Endothelial cell of umbilical vein (primary cell): ENCODE measurements around the gene DAD1. TPM values are rescaled to one million over a fixed set of nuclear protein-coding genes. Genes with fewer than 3 reads are reported as not detected.

Experiments used
- BruUV-seq: library from RNA; stranded (reverse); fragments of 400-500 nt; replicated peaks from 2 replicates; lab custom pipeline; 2021; lab: Mats Ljungman, UMichigan
- CTCF ChIA-PET: fragments of 300-600, 350-600 bp; sonication (Branson Sonifier 250); formaldehyde crosslinking; loops from one replicate; lab custom pipeline; 2021; ENCODE audit warnings: antibody characterized with exemption, inconsistent platforms; lab: Charles Lee
- POLR2A ChIA-PET: fragments of 300-600, 350-600 bp; sonication (Branson Sonifier 250); formaldehyde crosslinking; loops from one replicate; lab custom pipeline; 2021; ENCODE audit warnings: antibody characterized with exemption, inconsistent platforms; lab: Charles Lee
- DNase-seq: peaks from one replicate; pipeline ENCODE4 v3.0.0-alpha.2; 2011; ENCODE audit warnings: low read depth, low spot score
- FAIRE-seq: peaks from 2 replicates; lab custom pipeline; 2011; peaks lifted over from hg19 to GRCh38; lab: Jason Lieb, UNC
- H2AFZ ChIP-seq: 2 replicates; pipeline ENCODE4 v1.6.0; 2012; ENCODE audit warnings: low read depth, low read length, control low read depth, inconsistent platforms
- H3K27ac ChIP-seq: 2 replicates; pipeline ENCODE4 v1.5.1; 2011; ENCODE audit warnings: low read depth, mild to moderate bottlenecking, control low read depth, low read length, moderate library complexity; ENCODE audit not compliant: insufficient read depth
- H3K27me3 ChIP-seq, 2 experiments: 2 replicates each; pipeline versions ENCODE4 v1.6.0 to v1.6.1; 2011; ENCODE audit warnings: low read length in 2 of 2, mixed read lengths in 1 of 2; ENCODE audit not compliant: control insufficient read depth in 2 of 2, insufficient read depth in 2 of 2
- H3K36me3 ChIP-seq, 2 experiments: 2 replicates in 1 of 2; 3 replicates in 1 of 2; pipeline ENCODE4 v1.5.1; 2011; ENCODE audit warnings: low read length in 2 of 2, mild to moderate bottlenecking in 1 of 2, moderate library complexity in 1 of 2; ENCODE audit not compliant: control insufficient read depth in 2 of 2, insufficient read depth in 2 of 2; ENCODE audit errors: extremely low read depth in 1 of 2
- H3K4me1 ChIP-seq: 3 replicates; pipeline ENCODE4 v1.5.1; 2011; ENCODE audit warnings: mild to moderate bottlenecking, low read length; ENCODE audit not compliant: control insufficient read depth, insufficient read depth; ENCODE audit errors: extremely low read depth
- H3K4me2 ChIP-seq: 2 replicates; pipeline ENCODE4 v1.6.1; 2011; ENCODE audit warnings: low read length, control low read depth, mixed read lengths; ENCODE audit not compliant: insufficient read depth
- H3K4me3 ChIP-seq, 3 experiments: fragments of 200-600 bp in 1 of 3; sonication (generic), shearing (Covaris generic) in 1 of 3; replicated peaks in 1 of 3; 2 replicates each; pipeline ENCODE4 v1.5.1; 2011 to 2016; ENCODE audit warnings: control low read depth in 3 of 3, low read length in 3 of 3, mild to moderate bottlenecking in 2 of 3, inconsistent platforms in 1 of 3, low read depth in 1 of 3, moderate library complexity in 1 of 3; ENCODE audit not compliant: insufficient read depth in 1 of 3
- H3K79me2 ChIP-seq: 2 replicates; pipeline ENCODE4 v1.6.0; 2012; ENCODE audit warnings: low read length, inconsistent platforms; ENCODE audit not compliant: control insufficient read depth, insufficient read depth
- H3K9ac ChIP-seq: replicated peaks from 2 replicates; pipeline ENCODE3; 2011; ENCODE audit warnings: low read length, control low read depth; ENCODE audit not compliant: insufficient read depth; ENCODE audit errors: extremely low read depth
- H3K9me1 ChIP-seq: replicated peaks from 3 replicates; pipeline ENCODE4 v1.6.0; 2011; ENCODE audit warnings: mild to moderate bottlenecking, low read length; ENCODE audit not compliant: control insufficient read depth, insufficient read depth; ENCODE audit errors: extremely low read depth
- H3K9me3 ChIP-seq: replicated peaks from 2 replicates; pipeline ENCODE4 v1.5.1; 2012; ENCODE audit warnings: low read length, inconsistent platforms; ENCODE audit not compliant: control insufficient read depth, insufficient read depth
- H4K20me1 ChIP-seq: replicated peaks from 2 replicates; pipeline ENCODE3; 2011; ENCODE audit warnings: mild to moderate bottlenecking, low read length; ENCODE audit not compliant: control insufficient read depth, insufficient read depth; ENCODE audit errors: extremely low read depth
- CTCF ChIP-seq, 2 donors: IDR thresholded peaks; 1 replicate in 1 of 2; 2 replicates in 1 of 2; pipeline ENCODE4 v1.5.1; 2011; ENCODE audit warnings: low read length in 2 of 2, mild to moderate bottlenecking in 2 of 2, moderate library complexity in 2 of 2, control low read depth in 1 of 2, inconsistent platforms in 1 of 2, low read depth in 1 of 2; ENCODE audit not compliant: insufficient read depth in 1 of 2; ENCODE audit errors: extremely low read depth in 1 of 2
- EZH2 ChIP-seq: IDR thresholded peaks from 2 replicates; pipeline ENCODE4 v1.6.1; 2012; ENCODE audit warnings: borderline replicate concordance, low read depth, mild to moderate bottlenecking, moderate library complexity, low read length, inconsistent platforms; ENCODE audit not compliant: severe bottlenecking
- FOS ChIP-seq: IDR thresholded peaks from 2 replicates; pipeline ENCODE4 v1.6.1; 2011; ENCODE audit warnings: mild to moderate bottlenecking, low read length, moderate library complexity, borderline replicate concordance; ENCODE audit not compliant: insufficient read depth
- GATA2 ChIP-seq: IDR thresholded peaks from 2 replicates; pipeline ENCODE4 v1.7.0; 2011; ENCODE audit warnings: low read depth, mild to moderate bottlenecking, moderate library complexity, mixed read lengths, low read length; ENCODE audit not compliant: insufficient read length, insufficient read depth
- JUN ChIP-seq: IDR thresholded peaks from 2 replicates; pipeline ENCODE4 v1.6.1; 2011; ENCODE audit warnings: borderline replicate concordance, low read depth; ENCODE audit not compliant: insufficient read length, insufficient read depth
- MAX ChIP-seq: IDR thresholded peaks from 2 replicates; pipeline ENCODE4 v1.6.1; 2011; ENCODE audit not compliant: insufficient read depth, insufficient read length
- MYC ChIP-seq: IDR thresholded peaks from one replicate; pipeline ENCODE4 v1.6.1; 2011; ENCODE audit warnings: mild to moderate bottlenecking, low read depth, low read length
- POLR2A ChIP-seq: IDR thresholded peaks from 2 replicates; pipeline ENCODE4 v1.6.1; 2012; ENCODE audit warnings: low read depth, mild to moderate bottlenecking, control low read depth, low read length
- POLR2AphosphoS5 ChIP-seq: IDR thresholded peaks from 2 replicates; pipeline ENCODE4 v1.6.1; 2012; ENCODE audit warnings: low read depth, mild to moderate bottlenecking, control low read depth, low read length, moderate library complexity; ENCODE audit not compliant: insufficient read depth
- dilution Hi-C: fragments of 300-500 bp; cut with MboI; formaldehyde crosslinking; loops from one replicate; pipeline ENCODE4 v1.15.0; 2019; ENCODE audit warnings: low sequenced_read_pairs; ENCODE audit not compliant: extremely low pct_ligation_motif_present
- intact Hi-C: fragments of 100-400 bp; cut with micrococcal nuclease; formaldehyde crosslinking; loops from one replicate; pipeline ENCODE4 v1.10.0; 2022
- polyA plus RNA-seq, 4 experiments: library from polyadenylated mRNA; depleted of rRNA in 3 of 4; stranded (reverse) in 3 of 4; unstranded in 1 of 4; fragments of >200 nt; gene quantifications; 2 replicates each; pipeline versions ENCODE4 v1.2.1 to v1.2.3, GENCODE V29; 2011 to 2012; ENCODE audit warnings: missing spikeins in 1 of 4
- total RNA-seq: library from RNA; stranded (reverse); gene quantifications from 2 replicates; pipeline ENCODE4 v1.2.3, GENCODE V29; 2021

Gene DAD1
- total and polyA plus RNA-seq, 2 donors (not counting 3 experiments of a cell fraction or from before 2014, with no cell fraction given) = 299 to 1,227 TPM

GRCh38 chr14:22534547-22534946 lies 54.5 kb downstream of the DAD1 start:
- peaks cover 33% of the 10 kb centered on the region for H3K4me1 ChIP-seq
- H3K4me2 ChIP-seq = no peak overlapping the region
- H3K9ac ChIP-seq = no peak overlapping the region
- BruUV-seq = no TSS peak
- H4K20me1 ChIP-seq = no peaks in the 10 kb centered on the region
- no peaks in the 10 kb centered on the region for H3K9me3 ChIP-seq
- no peak overlapping the region for H3K27ac ChIP-seq
- intact Hi-C loops = no loop called here
- no peaks in the 10 kb centered on the region for H3K36me3 ChIP-seq
- dilution Hi-C loops = no loop called here
- ChIA-PET POLR2A (no interaction called here), CTCF (no interaction called here)
- H3K79me2 ChIP-seq = no peaks in the 10 kb centered on the region
- no peak overlapping the region for H2AFZ ChIP-seq
- H3K9me1 ChIP-seq = no peaks in the 10 kb centered on the region
- DNase-seq (no peak), FAIRE-seq (no peak)
- TF ChIP-seq FOS = no peak
- H3K27me3 ChIP-seq = no peaks in the 10 kb centered on the region
- no peak overlapping the region for H3K4me3 ChIP-seq

GRCh38 chr14:22533739-22534359 lies 55.2 kb downstream of the DAD1 start:
- no peak overlapping the region for H3K4me3 ChIP-seq
- no peaks in the 10 kb centered on the region for H4K20me1 ChIP-seq
- no peaks in the 10 kb centered on the region for H3K9me1 ChIP-seq
- H3K4me1 ChIP-seq = peaks cover 33% of the 10 kb centered on the region
- H2AFZ ChIP-seq = no peak overlapping the region
- H3K9me3 ChIP-seq = no peaks in the 10 kb centered on the region
- no peak overlapping the region for H3K9ac ChIP-seq
- no peak for DNase-seq
- no peaks in the 10 kb centered on the region for H3K27me3 ChIP-seq
- ChIA-PET CTCF (interaction anchor here (1.0 kb wide), 1 partner anchor 13 kb away, joined by 3 read pairs; no protein-coding TSS in a partner anchor), POLR2A (no interaction called here)
- intact Hi-C loops = no loop called here
- dilution Hi-C loops = no loop called here
- no peaks in the 10 kb centered on the region for H3K79me2 ChIP-seq
- FAIRE-seq = no peak
- no peak overlapping the region for H3K27ac ChIP-seq
- no peak overlapping the region for H3K4me2 ChIP-seq
- BruUV-seq = no TSS peak
- TF ChIP-seq MYC = no peak
- TF ChIP-seq FOS = no peak
- TF ChIP-seq EZH2 = no peak
- TF ChIP-seq JUN = no peak
- no peak for TF ChIP-seq POLR2A
- no peak for TF ChIP-seq CTCF (IDR thresholded peaks at IDR 0.05; ENCODE audit: extremely low read depth in 1 of 2, insufficient read depth in 1 of 2, low read depth in 1 of 2, low read length in 2 of 2)
- TF ChIP-seq POLR2AphosphoS5 = no peak
- TF ChIP-seq MAX = no peak
- TF ChIP-seq GATA2 = no peak
- H3K36me3 ChIP-seq = no peaks in the 10 kb centered on the region
